Endodermal cell (in vitro differentiated cells): ENCODE data around the gene ANKS1B. TPM values are rescaled to one million over a fixed set of nuclear protein-coding genes. Genes with fewer than 3 reads are reported as not detected.

ENCODE experiments used
- DNase-seq: peaks from one replicate; pipeline ENCODE4 v3.0.0-alpha.2; 2017
- H3K27ac ChIP-seq: 2 replicates; pipeline ENCODE4 v1.5.1; 2013; ENCODE audit warnings: mild to moderate bottlenecking, low read depth, low read length, moderate library complexity
- H3K27me3 ChIP-seq: 2 replicates; pipeline ENCODE4 v1.6.1; 2013; ENCODE audit warnings: mild to moderate bottlenecking, low read length, moderate library complexity; ENCODE audit not compliant: insufficient read depth, control insufficient read depth, poor library complexity, severe bottlenecking
- H3K36me3 ChIP-seq: 2 replicates; pipeline ENCODE4 v1.7.0; 2013; ENCODE audit warnings: mild to moderate bottlenecking, low read length, moderate library complexity; ENCODE audit not compliant: control insufficient read depth, insufficient read depth
- H3K4me1 ChIP-seq: one replicate; pipeline ENCODE4 v1.7.0; 2013; ENCODE audit warnings: low read length; ENCODE audit not compliant: control insufficient read depth, insufficient read depth
- H3K4me3 ChIP-seq: 2 replicates; pipeline ENCODE4 v1.5.1; 2013; ENCODE audit warnings: mild to moderate bottlenecking, low read length, moderate library complexity
- H3K9ac ChIP-seq: 2 replicates; pipeline ENCODE4 v1.6.1; 2013; ENCODE audit warnings: mild to moderate bottlenecking, low read length, moderate library complexity; ENCODE audit not compliant: poor library complexity, severe bottlenecking; ENCODE audit errors: extremely low read depth
- H3K9me3 ChIP-seq: 2 replicates; pipeline ENCODE4 v1.6.1; 2013; ENCODE audit warnings: mild to moderate bottlenecking, low read length, moderate library complexity; ENCODE audit not compliant: control insufficient read depth
- H3K27ac Mint-ChIP-seq: 2 replicates; pipeline ENCODE4 v1.8.0; 2020; ENCODE audit warnings: mixed read lengths
- H3K27me3 Mint-ChIP-seq: 2 replicates; pipeline ENCODE4 v1.8.0; 2021; ENCODE audit warnings: mild to moderate bottlenecking, mixed read lengths; ENCODE audit not compliant: insufficient read depth
- H3K36me3 Mint-ChIP-seq: 2 replicates; pipeline ENCODE4 v1.8.0; 2020; ENCODE audit warnings: low read depth, mixed read lengths
- H3K4me1 Mint-ChIP-seq: 2 replicates; pipeline ENCODE4 v1.8.0; 2020; ENCODE audit warnings: mixed read lengths
- H3K4me3 Mint-ChIP-seq: 2 replicates; pipeline ENCODE4 v1.8.0; 2020; ENCODE audit warnings: mild to moderate bottlenecking, moderate library complexity, mixed read lengths
- H3K9me3 Mint-ChIP-seq: 2 replicates; pipeline ENCODE4 v1.8.0; 2020; ENCODE audit warnings: mild to moderate bottlenecking, mixed read lengths
- CTCF ChIP-seq: fragments of 200-600 bp; sonication (generic); conservative IDR thresholded peaks from 2 replicates; pipeline ENCODE4 v1.5.0; 2021; ENCODE audit warnings: antibody characterized with exemption, mild to moderate bottlenecking
- WGBS, 2 experiments: methylation state at CpG; one replicate each; pipeline versions ENCODE4 v1.1.5 to v1.1.7; 2013; ENCODE audit warnings: missing lambda C conversion rate in 2 of 2, mixed read lengths in 1 of 2; ENCODE audit not compliant: insufficient coverage in 1 of 2, insufficient read length in 1 of 2; 5-methylcytosine and 5-hydroxymethylcytosine counted together
- total RNA-seq, 2 donors: library from RNA; stranded (reverse); fragmentation: NEBNext Ultra II Directional in 1 of 2; extraction: Animal tissue kit (Norgen Biotek cat#: 25700) in 1 of 2; gene quantifications; 2 replicates in 1 of 2; 3 replicates in 1 of 2; pipeline ENCODE4 v1.2.1, GENCODE V29; 2021

The ANKS1B gene
- total RNA-seq, 2 donors from 2014 or later = 28.5 to 65.8 TPM

- peaks cover 30% of the 10 kb centered on the region for H3K4me1 Mint-ChIP-seq
- H3K4me3 Mint-ChIP-seq = peak overlapping the region; percentile 3
- 40 to 65% methylated on average over 1 to 2 of the region's 2 CpGs for WGBS, 2 experiments
- Histone ChIP-seq H3K4me1 (peaks cover 2% of the 10 kb centered on the region), H3K9me3 (no peaks in the 10 kb centered on the region), H3K27ac (no peak overlapping the region), H3K27me3 (no peaks in the 10 kb centered on the region), H3K9ac (no peak overlapping the region), H3K4me3 (peak overlapping the region; percentile 16), H3K36me3 (peaks cover 9% of the 10 kb centered on the region)
- H3K36me3 Mint-ChIP-seq = peaks cover 6% of the 10 kb centered on the region
- H3K9me3 Mint-ChIP-seq = no peaks in the 10 kb centered on the region
- TF ChIP-seq CTCF = no peak
- DNase-seq = no peak
- peak overlapping the region; percentile 49 for H3K27ac Mint-ChIP-seq
- no peaks in the 10 kb centered on the region for H3K27me3 Mint-ChIP-seq
These were observed 1099.0 kb downstream of the ANKS1B start for GRCh38 chr12:98885778-98886177.

- TF ChIP-seq CTCF = no peak
- Mint-ChIP-seq H3K36me3 (no peaks in the 10 kb centered on the region), H3K27me3 (no peaks in the 10 kb centered on the region), H3K4me1 (peaks cover 31% of the 10 kb centered on the region), H3K4me3 (no peak overlapping the region), H3K9me3 (no peaks in the 10 kb centered on the region), H3K27ac (no peak overlapping the region)
- no peaks in the 10 kb centered on the region for H3K9me3 ChIP-seq
- no peak overlapping the region for H3K9ac ChIP-seq
- no peak overlapping the region for H3K4me3 ChIP-seq
- H3K27me3 ChIP-seq = no peaks in the 10 kb centered on the region
- 86 to 94% methylated on average over 1 to 2 of the region's 2 CpGs for WGBS, 2 experiments
- peaks cover 2% of the 10 kb centered on the region for H3K4me1 ChIP-seq
- H3K27ac ChIP-seq = no peak overlapping the region
- H3K36me3 ChIP-seq = peaks cover 5% of the 10 kb centered on the region
- no peak for DNase-seq
These were observed 1101.5 kb downstream of the ANKS1B start for GRCh38 chr12:98883231-98883630.

- no peaks in the 10 kb centered on the region for H3K9me3 ChIP-seq
- Mint-ChIP-seq H3K4me1 (peaks cover 32% of the 10 kb centered on the region), H3K27me3 (no peaks in the 10 kb centered on the region), H3K4me3 (no peak overlapping the region), H3K27ac (no peak overlapping the region), H3K36me3 (no peaks in the 10 kb centered on the region), H3K9me3 (no peaks in the 10 kb centered on the region)
- DNase-seq = no peak
- WGBS, 2 experiments = 100% methylated on average over 1 of the region's 1 CpG; no CpG with 5 or more reads in 1 of the 2 experiments
- no peak for TF ChIP-seq CTCF
- H3K4me1 ChIP-seq = peaks cover 2% of the 10 kb centered on the region
- H3K9ac ChIP-seq = no peak overlapping the region
- H3K27me3 ChIP-seq = no peaks in the 10 kb centered on the region
- no peak overlapping the region for H3K4me3 ChIP-seq
- H3K36me3 ChIP-seq = peaks cover 5% of the 10 kb centered on the region
- no peak overlapping the region for H3K27ac ChIP-seq
These were observed 1102.2 kb downstream of the ANKS1B start for GRCh38 chr12:98882526-98882925.
